HG02798 (cell line): ENCODE measurements around the gene FZD1.

Experiments used
- ATAC-seq: cut with Tn5 transposase; IDR thresholded peaks from one replicate; pipeline ENCODE4 v1.9.1; 2021; ENCODE audit warnings: mild to moderate bottlenecking; ENCODE audit not compliant: unreplicated experiment, poor library complexity

Gene FZD1

DNA sequence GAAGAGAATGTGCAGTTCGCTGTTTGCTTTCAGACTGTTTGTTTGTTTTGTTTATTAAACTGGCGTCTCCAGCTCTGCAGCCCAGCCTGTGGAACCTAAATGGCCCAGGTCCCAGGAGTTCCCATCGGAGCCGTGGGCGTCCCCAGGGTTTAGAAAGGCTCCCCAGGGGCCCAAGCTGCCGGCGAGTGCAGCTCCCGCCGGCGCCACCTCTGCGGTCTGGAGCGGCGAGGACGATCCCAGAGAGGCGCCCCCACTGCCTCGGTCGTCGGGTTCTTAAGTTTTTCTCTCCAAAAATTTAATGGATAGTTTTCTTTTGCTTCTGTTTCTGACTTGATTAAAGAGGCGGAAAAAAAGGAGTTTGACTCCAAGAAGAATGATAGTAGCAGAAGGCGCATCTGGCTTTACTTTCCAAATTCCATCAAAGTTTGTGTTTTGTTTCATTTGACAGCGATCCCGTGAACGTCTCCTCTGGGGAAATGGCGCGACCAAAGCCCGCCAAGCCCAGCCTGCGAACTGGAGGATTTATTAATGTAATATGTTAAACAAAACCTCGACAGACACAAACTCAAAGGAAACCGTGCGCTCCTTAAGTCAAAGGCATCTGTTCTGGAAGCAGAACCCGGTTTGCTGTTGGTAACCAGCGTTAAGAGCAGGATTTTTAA is 718 bp upstream of the FZD1 start:
- ATAC-seq: no peak

DNA sequence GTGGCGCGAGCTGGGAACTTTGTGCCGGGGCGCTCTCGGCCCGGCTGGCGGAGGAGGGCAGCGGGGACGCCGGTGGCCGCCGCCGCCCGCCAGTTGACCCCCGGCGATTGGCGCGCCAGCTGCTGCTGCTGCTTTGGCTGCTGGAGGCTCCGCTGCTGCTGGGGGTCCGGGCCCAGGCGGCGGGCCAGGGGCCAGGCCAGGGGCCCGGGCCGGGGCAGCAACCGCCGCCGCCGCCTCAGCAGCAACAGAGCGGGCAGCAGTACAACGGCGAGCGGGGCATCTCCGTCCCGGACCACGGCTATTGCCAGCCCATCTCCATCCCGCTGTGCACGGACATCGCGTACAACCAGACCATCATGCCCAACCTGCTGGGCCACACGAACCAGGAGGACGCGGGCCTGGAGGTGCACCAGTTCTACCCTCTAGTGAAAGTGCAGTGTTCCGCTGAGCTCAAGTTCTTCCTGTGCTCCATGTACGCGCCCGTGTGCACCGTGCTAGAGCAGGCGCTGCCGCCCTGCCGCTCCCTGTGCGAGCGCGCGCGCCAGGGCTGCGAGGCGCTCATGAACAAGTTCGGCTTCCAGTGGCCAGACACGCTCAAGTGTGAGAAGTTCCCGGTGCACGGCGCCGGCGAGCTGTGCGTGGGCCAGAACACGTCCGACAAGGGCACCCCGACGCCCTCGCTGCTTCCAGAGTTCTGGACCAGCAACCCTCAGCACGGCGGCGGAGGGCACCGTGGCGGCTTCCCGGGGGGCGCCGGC is 870 bp downstream of the FZD1 start:
- ATAC-seq: peak; percentile 32

DNA sequence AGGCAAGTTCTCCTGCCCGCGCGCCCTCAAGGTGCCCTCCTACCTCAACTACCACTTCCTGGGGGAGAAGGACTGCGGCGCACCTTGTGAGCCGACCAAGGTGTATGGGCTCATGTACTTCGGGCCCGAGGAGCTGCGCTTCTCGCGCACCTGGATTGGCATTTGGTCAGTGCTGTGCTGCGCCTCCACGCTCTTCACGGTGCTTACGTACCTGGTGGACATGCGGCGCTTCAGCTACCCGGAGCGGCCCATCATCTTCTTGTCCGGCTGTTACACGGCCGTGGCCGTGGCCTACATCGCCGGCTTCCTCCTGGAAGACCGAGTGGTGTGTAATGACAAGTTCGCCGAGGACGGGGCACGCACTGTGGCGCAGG is 1.4 kb downstream of the FZD1 start:
- ATAC-seq: no peak

DNA sequence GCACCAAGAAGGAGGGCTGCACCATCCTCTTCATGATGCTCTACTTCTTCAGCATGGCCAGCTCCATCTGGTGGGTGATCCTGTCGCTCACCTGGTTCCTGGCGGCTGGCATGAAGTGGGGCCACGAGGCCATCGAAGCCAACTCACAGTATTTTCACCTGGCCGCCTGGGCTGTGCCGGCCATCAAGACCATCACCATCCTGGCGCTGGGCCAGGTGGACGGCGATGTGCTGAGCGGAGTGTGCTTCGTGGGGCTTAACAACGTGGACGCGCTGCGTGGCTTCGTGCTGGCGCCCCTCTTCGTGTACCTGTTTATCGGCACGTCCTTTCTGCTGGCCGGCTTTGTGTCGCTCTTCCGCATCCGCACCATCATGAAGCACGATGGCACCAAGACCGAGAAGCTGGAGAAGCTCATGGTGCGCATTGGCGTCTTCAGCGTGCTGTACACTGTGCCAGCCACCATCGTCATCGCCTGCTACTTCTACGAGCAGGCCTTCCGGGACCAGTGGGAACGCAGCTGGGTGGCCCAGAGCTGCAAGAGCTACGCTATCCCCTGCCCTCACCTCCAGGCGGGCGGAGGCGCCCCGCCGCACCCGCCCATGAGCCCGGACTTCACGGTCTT is 1.9 kb downstream of the FZD1 start:
- ATAC-seq: no peak

DNA sequence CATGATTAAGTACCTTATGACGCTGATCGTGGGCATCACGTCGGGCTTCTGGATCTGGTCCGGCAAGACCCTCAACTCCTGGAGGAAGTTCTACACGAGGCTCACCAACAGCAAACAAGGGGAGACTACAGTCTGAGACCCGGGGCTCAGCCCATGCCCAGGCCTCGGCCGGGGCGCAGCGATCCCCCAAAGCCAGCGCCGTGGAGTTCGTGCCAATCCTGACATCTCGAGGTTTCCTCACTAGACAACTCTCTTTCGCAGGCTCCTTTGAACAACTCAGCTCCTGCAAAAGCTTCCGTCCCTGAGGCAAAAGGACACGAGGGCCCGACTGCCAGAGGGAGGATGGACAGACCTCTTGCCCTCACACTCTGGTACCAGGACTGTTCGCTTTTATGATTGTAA is 2.5 kb downstream of the FZD1 start:
- no peak for ATAC-seq

DNA sequence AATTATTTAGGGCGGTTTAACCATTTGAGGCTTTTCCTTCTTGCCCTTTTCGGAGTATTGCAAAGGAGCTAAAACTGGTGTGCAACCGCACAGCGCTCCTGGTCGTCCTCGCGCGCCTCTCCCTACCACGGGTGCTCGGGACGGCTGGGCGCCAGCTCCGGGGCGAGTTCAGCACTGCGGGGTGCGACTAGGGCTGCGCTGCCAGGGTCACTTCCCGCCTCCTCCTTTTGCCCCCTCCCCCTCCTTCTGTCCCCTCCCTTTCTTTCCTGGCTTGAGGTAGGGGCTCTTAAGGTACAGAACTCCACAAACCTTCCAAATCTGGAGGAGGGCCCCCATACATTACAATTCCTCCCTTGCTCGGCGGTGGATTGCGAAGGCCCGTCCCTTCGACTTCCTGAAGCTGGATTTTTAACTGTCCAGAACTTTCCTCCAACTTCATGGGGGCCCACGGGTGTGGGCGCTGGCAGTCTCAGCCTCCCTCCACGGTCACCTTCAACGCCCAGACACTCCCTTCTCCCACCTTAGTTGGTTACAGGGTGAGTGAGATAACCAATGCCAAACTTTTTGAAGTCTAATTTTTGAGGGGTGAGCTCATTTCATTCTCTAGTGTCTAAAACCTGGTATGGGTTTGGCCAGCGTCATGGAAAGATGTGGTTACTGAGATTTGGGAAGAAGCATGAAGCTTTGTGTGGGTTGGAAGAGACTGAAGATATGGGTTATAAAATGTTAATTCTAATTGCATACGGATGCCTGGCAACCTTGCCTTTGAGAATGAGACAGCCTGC is 3.1 kb downstream of the FZD1 start:
- ATAC-seq: no peak

DNA sequence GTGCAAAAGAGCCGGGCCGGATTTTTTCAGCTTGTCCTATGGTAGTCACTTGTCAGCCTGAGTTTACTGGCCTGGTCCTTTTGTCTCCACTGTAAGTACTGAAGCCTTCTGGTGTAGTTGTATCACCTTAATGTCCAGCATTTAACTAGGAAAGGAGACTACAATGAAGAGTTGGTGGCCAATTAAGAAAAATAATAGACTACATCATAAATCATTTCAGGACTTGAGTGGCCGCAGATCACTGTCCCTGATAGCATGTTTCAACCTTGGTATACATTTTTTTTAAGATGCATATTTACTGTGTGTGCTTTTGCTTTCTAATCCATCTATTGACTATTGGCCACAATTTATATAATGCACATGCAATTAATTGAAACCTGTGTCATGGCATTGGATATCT is 6.1 kb downstream of the FZD1 start:
- no peak for ATAC-seq

DNA sequence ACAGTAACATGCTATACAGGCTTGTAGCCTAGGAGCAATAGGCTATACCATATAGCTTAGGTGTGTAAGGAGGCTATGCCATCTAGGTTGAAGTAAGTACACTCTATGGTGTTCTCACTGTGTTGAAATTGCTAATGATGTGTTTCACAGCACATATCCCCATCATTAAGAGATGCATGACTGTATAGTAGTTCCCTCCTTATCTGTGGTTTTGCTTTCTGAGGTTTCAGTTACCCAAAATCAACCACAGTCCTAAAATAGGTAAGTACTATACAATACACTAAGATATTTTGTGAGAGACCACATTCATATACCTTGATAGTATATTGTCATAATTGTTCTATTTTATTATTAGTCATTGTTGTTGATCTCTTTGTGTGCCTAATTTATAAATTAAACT is 12.7 kb downstream of the FZD1 start:
- peak; percentile 79 for ATAC-seq

DNA sequence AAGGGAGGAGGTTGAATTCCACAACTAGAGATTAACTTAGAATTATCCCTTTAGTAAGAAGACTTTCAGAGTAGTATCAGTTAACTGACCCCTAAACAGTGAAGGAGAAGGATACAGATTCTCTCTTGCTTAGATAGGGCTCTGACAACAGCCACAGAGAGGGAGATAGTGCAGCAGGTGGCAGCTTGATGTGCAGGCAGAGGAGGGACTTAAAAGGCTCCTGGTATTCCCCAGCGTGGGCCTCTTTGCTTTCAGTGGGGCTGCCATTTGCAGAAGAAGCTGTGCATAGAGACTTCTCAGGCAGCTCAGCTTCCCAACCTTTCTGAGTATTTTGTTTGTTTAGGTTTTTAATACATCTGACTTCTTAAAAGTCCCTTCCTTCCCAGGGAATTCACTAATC is 16.0 kb downstream of the FZD1 start:
- peak; percentile 82 for ATAC-seq

DNA sequence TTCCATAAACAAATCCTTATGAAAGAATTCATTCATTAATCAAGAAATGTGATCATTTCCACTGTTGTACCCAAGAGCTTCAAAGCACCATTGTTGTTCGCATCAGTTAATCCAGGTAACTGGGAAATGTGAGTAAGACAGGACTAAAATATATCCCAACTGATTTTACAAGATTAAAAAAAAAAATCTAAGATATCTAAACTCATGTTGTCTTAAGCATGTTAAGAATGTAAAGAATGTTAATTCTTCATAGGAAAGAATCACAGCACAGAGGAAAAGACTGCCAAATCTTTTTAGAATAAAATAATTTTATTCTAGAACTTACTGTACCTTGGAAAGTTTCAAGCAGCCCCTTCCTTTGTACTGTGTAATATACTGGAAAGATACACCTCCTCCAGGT is 16.4 kb downstream of the FZD1 start:
- ATAC-seq: no peak

DNA sequence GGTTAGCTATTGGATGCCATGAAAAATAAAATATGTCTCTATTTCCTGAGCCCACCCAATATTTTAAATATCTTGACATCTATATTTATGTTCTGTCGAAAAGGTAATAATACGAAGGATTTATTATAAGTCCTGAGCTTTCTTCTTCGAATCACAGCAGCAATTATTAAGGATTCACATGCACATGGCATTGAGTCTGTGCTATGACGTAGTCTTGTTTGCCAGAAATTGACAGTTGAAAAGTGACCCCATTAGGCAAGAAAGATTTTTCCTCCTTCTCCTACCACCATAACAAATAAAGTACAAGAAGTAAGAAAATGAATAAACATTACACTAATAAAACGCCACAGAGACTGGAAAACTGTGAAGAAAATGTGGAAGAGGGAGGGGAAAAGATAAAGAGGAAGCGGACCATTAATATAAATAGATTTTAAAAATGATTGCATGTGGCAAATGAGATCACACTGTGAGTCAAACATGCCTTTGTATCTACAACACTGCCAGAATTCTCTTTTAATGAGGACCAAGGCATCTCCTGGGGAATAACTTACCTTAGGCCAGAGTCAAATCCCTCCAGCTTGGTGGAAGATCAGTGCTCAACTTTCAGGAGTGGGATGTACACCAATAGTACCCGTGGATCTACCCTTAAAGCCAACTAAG is 21.6 kb downstream of the FZD1 start:
- no peak for ATAC-seq

DNA sequence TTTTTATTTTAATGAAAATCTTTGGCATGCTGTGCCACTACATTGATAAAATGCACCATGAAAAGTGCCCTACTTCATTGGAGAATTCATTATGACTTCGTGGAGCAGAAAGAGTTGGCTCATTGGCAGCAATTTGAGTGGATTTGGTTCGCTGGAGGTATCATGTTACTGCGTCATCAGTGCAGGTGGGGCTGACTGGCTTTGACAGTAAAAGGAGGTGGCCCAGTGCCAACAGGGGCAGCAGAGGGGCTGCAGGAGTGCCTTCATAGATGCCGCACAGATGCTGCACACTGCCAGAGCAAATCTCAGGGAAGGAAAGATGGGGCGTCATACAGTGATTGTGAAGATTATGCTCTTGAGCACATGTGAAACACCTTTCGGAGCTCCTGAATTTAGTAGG is 22.2 kb downstream of the FZD1 start:
- no peak for ATAC-seq

DNA sequence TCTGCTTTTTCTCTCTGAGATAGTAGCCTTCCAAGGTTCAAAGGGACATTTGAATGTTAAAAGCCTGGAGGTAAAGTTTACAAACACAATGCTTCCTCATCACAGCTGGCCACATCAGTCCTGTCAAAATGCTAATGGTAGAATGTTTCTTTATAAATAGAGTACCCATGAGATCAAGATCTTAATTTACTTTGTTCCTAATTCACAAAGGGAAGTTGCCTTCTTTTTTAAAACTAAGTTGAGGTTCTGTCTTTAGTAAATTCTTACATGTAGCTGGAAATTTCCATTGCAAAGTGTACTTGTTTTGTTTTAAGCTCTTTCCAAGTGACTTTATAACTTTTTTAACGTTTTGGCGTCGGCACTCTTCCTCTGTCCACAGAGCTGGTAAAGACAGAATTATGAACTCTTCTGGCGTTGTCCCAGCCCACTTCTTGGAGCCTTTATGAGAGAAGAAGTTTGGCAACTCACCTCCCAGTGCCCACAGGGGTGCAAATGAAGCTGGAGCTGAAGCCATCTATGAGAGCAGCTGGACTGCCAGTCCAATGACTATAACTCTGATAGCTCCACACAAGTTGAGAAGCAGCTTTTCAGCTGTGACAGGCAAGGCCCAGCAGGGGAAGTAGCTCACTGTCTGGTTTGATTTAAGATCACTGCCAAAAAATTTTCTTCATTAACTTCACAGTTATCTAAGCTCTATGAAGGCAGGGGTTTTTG is 23.3 kb downstream of the FZD1 start:
- no peak for ATAC-seq

DNA sequence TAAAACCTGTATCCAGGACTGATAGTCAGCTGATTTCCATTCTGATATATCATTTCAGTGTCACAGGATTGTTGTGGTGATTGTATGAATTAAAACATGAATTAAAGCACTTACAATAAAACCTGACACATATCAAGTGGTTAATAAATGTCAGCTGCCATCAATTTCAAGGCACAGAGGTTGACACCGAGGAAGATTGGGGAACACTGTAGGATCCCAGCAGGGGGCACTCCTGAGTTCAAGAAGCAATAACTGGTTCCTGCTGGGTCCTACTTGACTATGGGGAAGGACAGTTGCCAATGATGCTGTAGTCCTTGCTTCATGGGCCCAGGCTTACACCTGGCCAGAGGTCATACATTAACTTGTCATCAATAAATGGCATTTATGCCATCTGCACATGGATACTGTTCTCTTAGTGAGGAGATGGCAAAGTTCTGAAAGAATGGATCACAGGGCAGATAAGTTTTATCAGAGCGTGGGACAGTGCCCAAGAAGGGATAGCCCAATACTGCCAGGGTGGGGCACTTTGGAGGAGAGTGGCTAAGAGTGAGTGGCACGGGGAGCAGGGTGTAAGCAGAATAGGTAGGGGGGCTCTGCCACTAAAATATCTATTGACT is 24.1 kb downstream of the FZD1 start:
- ATAC-seq: peak; percentile 75

DNA sequence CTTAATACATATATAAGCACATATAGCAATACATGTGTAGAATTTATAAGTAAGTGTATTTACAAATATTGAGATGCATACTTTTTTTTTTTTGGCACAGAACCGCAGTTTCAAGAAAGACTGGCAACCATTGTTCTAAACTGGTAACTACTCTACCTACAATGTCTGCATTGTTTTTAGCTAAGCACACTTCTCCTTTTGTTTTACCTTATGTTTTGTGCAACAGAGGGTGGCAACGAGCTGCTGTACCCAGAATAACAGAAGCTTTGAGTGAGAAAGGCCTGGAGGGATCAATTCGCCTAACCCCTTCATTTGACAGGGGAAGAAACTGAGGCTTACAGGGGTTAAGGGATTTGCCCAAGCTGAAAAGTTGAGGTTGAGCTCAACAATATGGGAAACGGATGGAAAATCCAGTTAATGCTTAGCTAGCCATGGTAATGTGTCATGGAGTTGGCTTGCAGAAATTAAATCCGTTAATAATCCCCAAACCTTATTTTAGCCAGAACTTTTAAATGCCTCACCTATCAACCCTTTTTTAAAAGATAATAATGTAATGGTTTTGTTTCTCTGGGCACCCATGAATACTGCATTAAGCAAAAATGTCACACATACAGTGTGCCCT is 25.5 kb downstream of the FZD1 start:
- ATAC-seq: no peak

DNA sequence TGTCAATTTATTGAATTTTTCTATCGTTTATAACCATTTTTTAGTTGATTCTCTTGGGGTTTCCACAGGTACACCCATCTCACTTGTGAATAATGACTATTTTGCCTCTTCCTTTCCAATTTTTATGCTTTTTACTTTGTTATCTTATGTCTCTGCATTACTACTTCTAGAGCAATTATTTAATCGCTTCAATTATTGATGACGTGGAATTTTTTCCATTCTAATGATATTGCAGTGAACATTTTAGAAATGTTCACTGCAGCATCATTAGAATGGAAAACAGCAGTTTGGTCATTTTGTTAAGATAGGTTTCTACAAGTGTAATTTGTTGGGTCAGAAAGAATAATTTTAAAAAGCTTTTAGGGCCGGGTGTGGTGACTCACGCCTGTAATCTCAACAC is 27.1 kb downstream of the FZD1 start:
- no peak for ATAC-seq

DNA sequence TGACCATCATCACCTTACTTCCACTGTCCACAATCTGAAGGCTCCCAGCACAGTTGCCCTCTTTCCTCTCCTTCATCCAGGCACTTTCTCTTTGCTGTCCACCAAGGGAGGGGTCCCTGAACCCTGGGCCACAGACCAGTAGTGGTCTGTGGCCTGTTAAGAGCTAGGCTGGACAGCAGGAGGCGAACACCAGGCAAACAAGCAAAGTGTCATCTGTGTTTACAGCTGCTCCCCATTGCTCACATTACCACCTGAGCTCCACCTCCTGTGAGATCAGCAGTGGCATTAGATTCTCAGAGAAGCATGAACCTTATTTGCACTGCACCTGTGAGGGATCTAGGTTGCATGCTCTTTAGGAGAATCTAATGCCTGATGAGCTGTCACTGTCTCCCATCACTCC is 27.7 kb downstream of the FZD1 start:
- no peak for ATAC-seq

DNA sequence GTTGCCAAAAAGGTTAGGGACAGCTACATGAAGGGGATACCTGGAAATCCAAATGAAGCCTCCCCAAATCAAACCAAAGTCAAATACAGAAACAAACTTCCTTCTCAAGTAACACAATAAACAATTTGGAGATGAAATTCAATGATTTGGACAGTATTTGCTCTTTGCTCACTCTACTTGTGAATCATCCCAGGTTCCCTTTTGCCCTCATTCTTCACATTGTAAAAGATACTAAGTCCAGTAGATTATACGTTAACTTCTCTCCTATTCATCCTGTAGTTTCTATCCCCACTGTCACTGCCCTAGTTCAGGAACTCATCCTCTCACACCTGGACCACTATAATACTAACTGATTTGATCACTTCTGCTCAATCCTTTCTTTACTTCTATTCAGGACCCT is 28.3 kb downstream of the FZD1 start:
- no peak for ATAC-seq

DNA sequence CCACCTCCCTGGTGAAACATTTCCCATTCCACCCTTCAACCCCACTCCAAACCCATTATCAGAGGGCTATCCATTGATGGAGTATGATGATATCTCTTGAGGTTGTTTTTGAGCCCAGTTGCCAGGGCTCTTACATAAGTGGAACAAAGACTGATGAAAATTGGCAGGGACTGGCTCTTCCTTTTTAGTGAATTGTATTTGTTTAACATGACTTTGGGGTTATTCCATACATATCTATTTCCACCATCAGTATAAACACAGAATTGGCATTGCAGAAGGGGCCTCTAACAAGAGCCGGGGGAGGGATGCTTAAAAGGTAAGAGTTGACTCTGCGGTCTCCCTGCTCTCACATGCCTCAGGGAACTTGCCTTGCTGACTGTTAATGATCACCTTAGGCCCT is 28.9 kb downstream of the FZD1 start:
- no peak for ATAC-seq
